Measurements from ENCODE around the gene KDM1A.

Gene KDM1A

GRCh38 chr1:23013657-23014056 is 5.6 kb upstream of the KDM1A start:
- no peak for DNase-seq (ENCODE audit: low read depth)

GRCh38 chr1:23018661-23019093 is 591 bp upstream of the KDM1A start:
- DNase-seq (ENCODE audit: low read depth), result no peak

GRCh38 chr1:23019863-23020625 is 776 bp downstream of the KDM1A start:
- no peak for DNase-seq (ENCODE audit: low read depth)

GRCh38 chr1:23020706-23021405 is 1.6 kb downstream of the KDM1A start:
- DNase-seq (ENCODE audit: low read depth), result no peak

GRCh38 chr1:23021834-23022233 is 2.6 kb downstream of the KDM1A start:
- no peak for DNase-seq (ENCODE audit: low read depth)

- DNase-seq (ENCODE audit: low read depth), result no peak
Measured at GRCh38 chr1:23023174-23023845, 4.0 kb downstream of the KDM1A start.

- DNase-seq (ENCODE audit: low read depth), result no peak
Measured at GRCh38 chr1:23026568-23026967, 7.3 kb downstream of the KDM1A start.

- no peak for DNase-seq (ENCODE audit: low read depth)
Measured at GRCh38 chr1:23027352-23027907, 8.2 kb downstream of the KDM1A start.

GRCh38 chr1:23029337-23029736 is 10.1 kb downstream of the KDM1A start:
- no peak for DNase-seq (ENCODE audit: low read depth)

- no peak for DNase-seq (ENCODE audit: low read depth)
Measured at GRCh38 chr1:23035823-23036452, 16.7 kb downstream of the KDM1A start.

GRCh38 chr1:23037081-23037740 is 17.9 kb downstream of the KDM1A start:
- DNase-seq (ENCODE audit: low read depth), result no peak

GRCh38 chr1:23039308-23039826 is 20.1 kb downstream of the KDM1A start:
- no peak for DNase-seq (ENCODE audit: low read depth)

- DNase-seq (ENCODE audit: low read depth), result no peak
Measured at GRCh38 chr1:23040509-23040908, 21.2 kb downstream of the KDM1A start.

- no peak for DNase-seq (ENCODE audit: low read depth)
Measured at GRCh38 chr1:23044035-23044434, 24.8 kb downstream of the KDM1A start.

GRCh38 chr1:23050201-23050600 is 30.9 kb downstream of the KDM1A start:
- DNase-seq (ENCODE audit: low read depth), result no peak

- DNase-seq (ENCODE audit: low read depth), result no peak
Measured at GRCh38 chr1:23051290-23051909, 32.1 kb downstream of the KDM1A start.

GRCh38 chr1:23057301-23057700 is 38.0 kb downstream of the KDM1A start:
- no peak for DNase-seq (ENCODE audit: low read depth)

- DNase-seq (ENCODE audit: low read depth), result no peak
Measured at GRCh38 chr1:23062271-23062670, 43.0 kb downstream of the KDM1A start.

GRCh38 chr1:23065385-23065784 is 46.1 kb downstream of the KDM1A start:
- DNase-seq (ENCODE audit: low read depth), result no peak

- no peak for DNase-seq (ENCODE audit: low read depth)
Measured at GRCh38 chr1:23066075-23066474, 46.8 kb downstream of the KDM1A start.

- no peak for DNase-seq (ENCODE audit: low read depth)
Measured at GRCh38 chr1:23069149-23069548, 49.9 kb downstream of the KDM1A start.
